Measurements from ENCODE around the gene PER3. TPM values are rescaled to one million over a fixed set of nuclear protein-coding genes. Genes with fewer than 3 reads are reported as not detected.

PER3 gene
- total and polyA plus RNA-seq, 2 of the 8 experiments (the other 6 are each of a cell fraction or from before 2014, with no cell fraction given) = 8.3 to 9.3 TPM

- Histone ChIP-seq H2AK5ac (ENCODE audit: low read depth, low read length) (no peak overlapping the region), H3K9me3 (ENCODE audit: insufficient read depth in 2 of 2, low read depth in 1 of 2, low read length in 1 of 2) (no peaks in the 10 kb centered on the region), H3K23ac (ENCODE audit: insufficient read length) (no peak overlapping the region), H3K4me3 (ENCODE audit: extremely low read depth in 1 of 4, insufficient read depth in 2 of 4, low read depth in 3 of 4, low read length in 4 of 4) (no peak overlapping the region), H3K79me2 (ENCODE audit: control insufficient read depth in 1 of 2, insufficient read depth in 2 of 2, low read length in 2 of 2) (no peaks in the 10 kb centered on the region), H3K27ac (ENCODE audit: low read depth, low read length) (no peak overlapping the region), H3K4me2 (ENCODE audit: insufficient read depth in 1 of 2, low read depth in 2 of 2, low read length in 2 of 2) (no peak overlapping the region), H2BK15ac (ENCODE audit: low read length) (no peak overlapping the region), H2BK5ac (ENCODE audit: low read depth, low read length) (no peak overlapping the region), H3K23me2 (ENCODE audit: low read depth, low read length) (no peaks in the 10 kb centered on the region), H3K36me3 (ENCODE audit: control insufficient read depth in 2 of 4, insufficient read depth in 4 of 4, low read length in 3 of 4) (no peaks in the 10 kb centered on the region), H4K91ac (replicated peaks; ENCODE audit: insufficient read length, low read length) (no peak overlapping the region), H2BK20ac (ENCODE audit: low read length) (no peak overlapping the region), H2BK12ac (ENCODE audit: low read depth, low read length) (no peak overlapping the region), H4K8ac (ENCODE audit: extremely low read depth, insufficient read depth, low read length) (no peak overlapping the region), H3K14ac (ENCODE audit: insufficient read length) (no peak overlapping the region), H3K56ac (replicated peaks; ENCODE audit: insufficient read length, low read depth, low read length) (no peak overlapping the region), H2BK120ac (replicated peaks; ENCODE audit: low read depth, low read length) (no peak overlapping the region), H3K9ac (replicated peaks in 1 of 4; ENCODE audit: extremely low read depth in 1 of 4, low read depth in 3 of 4, low read length in 3 of 4) (no peak overlapping the region), H4K20me1 (replicated peaks in 1 of 2; ENCODE audit: control insufficient read depth in 1 of 2, insufficient read depth in 2 of 2, low read length in 2 of 2) (no peaks in the 10 kb centered on the region), H3K79me1 (ENCODE audit: low read depth, low read length) (no peaks in the 10 kb centered on the region), H4K5ac (ENCODE audit: insufficient read length, low read depth, low read length) (no peak overlapping the region), H3K4me1 (replicated peaks in 1 of 4; ENCODE audit: control insufficient read depth in 3 of 4, insufficient read depth in 4 of 4, low read length in 3 of 4) (no peaks in the 10 kb centered on the region; a peak in 1 of 7 replicates), H3K4ac (replicated peaks; ENCODE audit: insufficient read length, low read depth, low read length) (no peak overlapping the region), H3K27me3 (replicated peaks in 1 of 4; ENCODE audit: control insufficient read depth in 3 of 4, extremely low read depth in 1 of 4, insufficient read depth in 3 of 4, low read length in 3 of 4) (no peaks in the 10 kb centered on the region), H3K18ac (ENCODE audit: extremely low read depth, low read length) (no peak overlapping the region), H2AFZ (ENCODE audit: low read length) (no peak overlapping the region)
- 62% methylated on average over 2 of the region's 2 CpGs; no CpG with 5 or more reads in 1 of the 2 experiments for WGBS, 2 experiments (ENCODE audit: extremely low coverage in 1 of 2, insufficient coverage in 1 of 2, insufficient read length in 1 of 2, insufficient replicate concordance in 2 of 2, low coverage in 1 of 2, low lambda C conversion rate in 2 of 2, missing lambda C conversion rate in 1 of 2)
- no peak for TF ChIP-seq KDM5A (IDR thresholded peaks at IDR 0.05; ENCODE audit: low read length)
- TF ChIP-seq RBBP5 (IDR thresholded peaks at IDR 0.05; ENCODE audit: borderline replicate concordance, low read depth, low read length) = no peak
- no peak for TF ChIP-seq MAX (IDR thresholded peaks at IDR 0.05)
- no peak for TF ChIP-seq POU5F1 (IDR thresholded peaks at IDR 0.05; ENCODE audit: low read depth, low read length)
- FAIRE-seq (no peak), DNase-seq (ENCODE audit: low read depth in 1 of 2, low spot score in 2 of 2) (no peak)
- POLR2A ChIA-PET (ENCODE audit: partially characterized antibody) = interaction anchor here (1.2 kb wide), 1 partner anchor 41 kb away, joined by 4 read pairs; no protein-coding TSS in a partner anchor
- CTCF ChIA-PET (ENCODE audit: partially characterized antibody) = interaction anchor here (0.8 kb wide), 1 partner anchor 20 kb away, joined by 3 read pairs; no protein-coding TSS in a partner anchor
Observed at GRCh38 chr1:7857000-7857399, 72.9 kb downstream of the PER3 start.

Data from H1 (cell line).